HG03045 (cell line): ENCODE measurements around the gene LONRF2.
"Not testable (repeated sequence)": the region's sequence is repeated elsewhere in the genome, so short reads cannot be mapped to it uniquely, and the experiment has no call there.

ENCODE experiments used
- ATAC-seq: cut with Tn5 transposase; IDR thresholded peaks from one replicate; pipeline ENCODE4 v1.9.1; 2021; ENCODE audit warnings: mild to moderate bottlenecking, moderate library complexity; ENCODE audit not compliant: unreplicated experiment

The LONRF2 gene

DNA sequence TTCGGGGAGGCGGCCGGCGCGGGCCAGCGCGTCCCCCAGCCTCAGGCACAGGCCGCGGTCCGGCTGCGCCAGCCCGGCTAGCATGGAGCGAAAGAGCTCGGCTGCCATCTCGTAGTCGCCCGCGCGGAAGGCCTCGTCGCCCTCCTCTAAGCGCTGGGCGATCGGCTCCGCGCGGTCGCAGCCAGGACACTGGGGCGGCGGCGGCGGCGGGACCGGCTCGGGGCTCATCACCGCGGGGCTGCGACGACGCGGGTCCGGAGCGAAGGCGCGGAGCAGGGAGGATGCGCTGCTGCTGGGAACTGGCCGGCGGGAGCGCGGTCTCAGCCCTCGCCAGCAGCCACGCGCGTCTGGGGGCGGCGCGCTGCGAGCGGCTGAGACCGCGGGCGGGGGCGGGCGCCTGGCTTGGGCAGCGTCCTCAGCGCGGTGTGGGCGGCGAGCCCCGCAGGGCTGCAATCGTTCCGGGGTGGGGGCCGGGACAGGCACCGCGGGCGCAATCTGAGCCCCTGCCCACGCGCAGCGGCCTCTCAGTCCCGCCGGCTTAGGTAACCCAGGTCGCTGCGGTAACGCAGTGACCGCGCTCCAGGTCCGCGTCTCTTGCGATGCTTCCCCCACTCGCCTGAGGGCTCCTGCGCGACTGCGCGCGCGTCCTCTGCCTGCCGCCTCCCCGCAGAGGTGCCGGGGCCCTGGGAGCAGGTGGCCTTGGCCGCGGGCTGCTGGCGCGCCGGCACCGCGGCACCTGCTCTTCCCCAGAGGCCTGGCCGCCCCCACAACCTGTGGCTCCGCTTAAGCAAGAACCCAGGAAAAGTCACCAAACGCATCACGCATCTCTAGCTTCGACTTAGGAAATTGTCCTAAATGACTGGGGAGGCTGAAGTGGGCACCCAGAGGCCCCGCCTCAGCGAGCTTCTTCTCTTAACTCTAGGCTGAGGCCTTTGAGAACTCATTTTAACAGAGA, at the start of gene LONRF2:
LONRF2 (minus strand) TSS at position 636 of the 955 bp plus-strand sequence; CDS start at position 228, 408 bp downstream.
- ATAC-seq = no peak

DNA sequence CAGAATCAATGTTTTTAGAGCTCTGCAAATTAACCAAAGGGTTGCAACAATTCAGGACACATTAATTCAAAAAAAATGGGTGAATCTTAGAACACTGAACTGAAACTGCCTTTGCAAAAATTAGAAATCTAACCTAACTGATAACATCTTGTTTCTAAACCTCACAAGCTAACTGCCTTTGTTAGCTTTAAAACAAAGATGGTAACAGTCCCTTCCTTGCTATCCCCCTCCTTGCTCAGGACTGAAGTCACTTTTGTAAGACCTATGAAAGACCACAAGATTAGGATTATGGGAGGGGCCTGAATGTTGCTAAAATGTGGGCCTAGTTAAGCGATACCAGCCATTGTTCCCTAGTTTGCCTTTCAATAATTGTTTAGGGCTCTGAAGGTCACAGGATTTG, 44.9 kb upstream of the LONRF2 start:
- no peak for ATAC-seq

GRCh38 chr2:100365434-100365833, 43.1 kb upstream of the LONRF2 start:
- ATAC-seq = no peak

- ATAC-seq = not testable (repeated sequence)
Measured at GRCh38 chr2:100362269-100362668, 40.0 kb upstream of the LONRF2 start.

GRCh38 chr2:100359576-100359975, 37.3 kb upstream of the LONRF2 start:
- ATAC-seq = no peak

DNA sequence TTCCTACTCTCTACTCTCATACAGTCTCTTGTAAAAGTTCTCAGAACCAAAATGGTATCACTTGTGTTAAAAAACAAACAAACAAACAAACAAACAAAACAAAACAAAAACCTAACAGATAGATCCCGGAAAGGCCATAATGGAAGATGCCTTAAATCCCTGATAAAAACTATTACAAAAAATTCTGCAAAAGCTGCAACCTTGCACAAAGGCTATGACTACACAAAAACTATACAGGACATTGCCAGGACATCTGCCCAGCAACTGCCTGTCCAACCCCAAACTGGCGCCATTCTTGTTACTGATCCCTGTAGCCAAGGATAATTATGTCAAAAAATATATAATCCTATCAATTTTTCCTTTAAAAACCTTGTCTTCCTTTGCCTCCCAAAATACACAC, 36.3 kb upstream of the LONRF2 start:
- ATAC-seq = no peak

GRCh38 chr2:100352521-100352920, 30.2 kb upstream of the LONRF2 start:
- ATAC-seq = no peak

DNA sequence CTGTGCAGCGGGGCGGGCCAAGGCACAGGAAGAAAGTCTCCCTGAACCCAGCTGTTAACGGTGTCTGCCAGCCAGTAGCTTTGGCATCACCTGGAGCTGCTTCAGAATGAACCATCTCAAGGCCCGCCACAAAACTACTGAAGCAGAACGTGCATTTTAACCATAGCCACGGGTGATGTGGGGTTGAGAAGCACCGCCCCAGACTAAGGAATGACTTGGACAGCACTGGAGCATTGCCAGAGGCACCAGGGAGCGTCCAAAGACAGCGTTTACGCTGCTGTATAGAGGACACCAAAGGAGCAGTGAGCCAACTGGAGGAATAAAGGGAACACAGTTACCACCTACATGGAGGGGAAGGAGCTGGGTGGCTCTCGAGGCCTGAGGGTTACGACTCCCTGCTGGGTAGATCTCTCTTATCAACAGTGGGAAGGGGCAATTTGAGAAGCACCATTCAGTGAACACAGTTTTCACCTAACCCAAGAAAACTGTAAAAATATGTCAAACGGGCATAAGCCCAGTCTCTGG, 28.4 kb upstream of the LONRF2 start:
- ATAC-seq = no peak

DNA sequence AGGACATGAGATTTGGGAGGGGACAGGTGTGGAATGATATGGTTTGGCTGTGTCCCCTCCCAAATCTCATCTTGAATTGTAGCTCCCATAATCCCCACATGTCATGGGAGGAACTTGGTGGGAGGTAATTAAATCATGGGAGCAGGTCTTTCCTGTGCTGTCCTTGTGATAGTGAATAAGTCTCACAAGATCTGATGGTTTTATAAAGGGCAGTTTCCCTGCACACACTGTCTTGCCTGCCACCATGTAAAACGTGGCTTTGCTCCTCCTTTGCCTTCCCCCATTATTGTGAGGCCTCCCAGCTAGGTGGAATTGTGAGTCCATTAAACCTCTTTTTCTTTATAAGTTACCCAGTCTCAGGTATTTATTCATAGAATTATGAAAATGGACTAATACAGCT, 22.8 kb upstream of the LONRF2 start:
- not testable (repeated sequence) for ATAC-seq

- ATAC-seq = no peak
Measured at GRCh38 chr2:100344433-100344832, 22.1 kb upstream of the LONRF2 start.

DNA sequence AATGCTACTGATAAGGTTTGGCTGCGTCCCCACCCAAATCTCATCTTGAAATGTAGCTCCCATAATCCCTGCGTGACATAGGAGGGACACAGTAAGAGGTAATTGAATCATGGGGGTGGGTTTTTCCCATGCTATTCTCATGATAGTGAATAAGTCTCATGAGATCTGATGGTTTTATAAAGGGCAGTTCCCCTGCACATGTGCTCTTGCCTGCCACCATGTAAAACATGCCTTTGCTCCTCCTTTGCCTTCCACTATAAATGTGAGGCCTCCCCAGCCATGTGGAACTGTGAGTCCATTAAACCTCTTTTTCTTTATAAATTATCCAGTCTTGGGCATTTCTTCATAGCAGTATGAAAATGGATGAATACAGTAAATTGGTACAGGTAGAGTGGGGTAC, 20.2 kb upstream of the LONRF2 start:
- not testable (repeated sequence) for ATAC-seq

DNA sequence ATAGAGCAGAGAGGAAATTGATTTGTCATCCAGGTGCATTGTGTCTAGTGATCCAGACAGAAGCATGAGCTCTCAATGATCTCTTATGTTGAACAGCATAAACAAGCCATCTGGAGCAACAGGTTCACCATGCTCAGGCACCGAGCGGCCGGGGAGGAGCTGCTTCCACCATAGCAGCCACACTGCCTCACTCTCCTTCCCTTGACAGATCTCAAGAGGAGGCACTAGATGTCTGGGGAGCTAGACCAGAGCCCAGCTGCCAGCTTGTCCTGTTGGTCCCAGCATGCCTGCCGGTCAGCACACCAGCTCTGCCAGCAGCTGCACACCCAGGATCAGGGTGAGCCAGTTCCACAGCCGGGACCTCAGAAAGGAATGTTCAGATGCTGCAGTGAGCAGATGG, 17.5 kb upstream of the LONRF2 start:
- ATAC-seq = no peak

GRCh38 chr2:100334929-100335328, 12.6 kb upstream of the LONRF2 start:
- ATAC-seq = no peak

- no peak for ATAC-seq
Measured at GRCh38 chr2:100327742-100328141, 5.4 kb upstream of the LONRF2 start.

DNA sequence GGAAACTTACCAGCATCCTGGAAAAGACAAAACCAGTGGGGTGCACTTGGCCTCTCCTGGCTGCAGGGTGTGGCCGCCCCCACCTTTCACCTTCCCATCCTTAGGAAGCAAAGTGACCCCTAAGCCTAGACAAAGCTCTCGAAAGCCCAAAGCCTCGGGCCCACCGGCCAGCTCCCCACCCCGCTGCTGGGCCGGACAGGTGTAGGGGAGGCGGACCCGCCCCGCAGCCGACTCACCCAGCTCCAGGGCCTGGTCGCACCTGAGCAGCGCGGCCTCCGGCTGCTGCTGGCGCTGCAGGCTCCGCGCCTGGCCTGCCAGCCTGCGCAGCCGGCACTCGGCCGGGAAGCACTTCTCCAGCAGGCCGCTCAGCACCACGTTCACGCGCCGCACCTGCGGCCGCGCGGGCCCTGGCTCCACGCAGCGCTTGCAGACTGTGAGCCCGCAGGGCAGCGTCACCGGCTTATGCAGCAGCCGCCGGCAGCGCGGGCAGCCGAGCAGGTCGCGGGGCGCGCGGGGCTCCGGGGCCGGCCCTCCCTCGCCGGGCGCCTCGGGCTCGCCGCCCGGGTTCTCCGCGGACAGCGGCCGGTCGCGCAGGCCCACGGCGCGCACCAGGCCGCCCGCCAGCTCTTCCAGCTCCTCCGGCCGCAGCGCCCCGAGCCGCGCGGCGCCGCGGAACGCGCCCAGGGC, 979 bp downstream of the LONRF2 start:
- ATAC-seq = no peak

GRCh38 chr2:100320547-100321178, 1.6 kb downstream of the LONRF2 start:
- ATAC-seq = no peak

- no peak for ATAC-seq
Measured at GRCh38 chr2:100317634-100318033, 4.7 kb downstream of the LONRF2 start.

DNA sequence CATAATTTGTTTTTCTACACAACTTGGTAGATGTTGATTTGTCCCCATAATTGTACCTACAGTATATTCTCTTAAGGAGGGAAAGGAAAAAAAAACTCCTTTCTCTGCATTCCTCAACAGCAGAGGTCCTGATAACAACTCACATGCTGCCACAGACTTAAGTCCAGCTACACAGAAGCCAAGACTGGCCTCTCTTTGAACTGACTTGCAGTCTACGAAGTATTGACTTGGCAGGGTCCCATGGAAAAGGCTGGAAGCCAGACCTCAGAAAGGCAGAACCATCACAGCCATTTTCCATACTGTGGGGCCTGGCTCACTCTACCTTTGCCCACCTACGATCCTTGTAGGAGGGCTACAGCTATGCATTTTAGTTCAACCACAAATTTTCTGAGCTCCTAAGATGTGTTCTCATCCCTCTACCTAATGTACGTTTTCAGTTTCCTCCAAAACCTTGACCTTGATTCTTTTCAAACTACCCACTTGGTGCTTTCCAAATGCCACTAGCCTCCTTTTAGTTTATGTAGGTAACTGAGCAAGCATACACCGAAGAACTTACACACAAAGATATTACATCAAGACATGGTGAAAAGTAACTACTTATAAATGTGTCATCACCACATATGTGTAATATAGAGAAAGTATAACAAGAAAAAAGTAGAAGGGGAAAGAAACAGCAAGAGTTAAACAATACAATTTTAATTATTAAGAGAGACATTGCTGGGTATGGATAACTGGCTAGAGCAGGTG, 12.2 kb downstream of the LONRF2 start:
- no peak for ATAC-seq

DNA sequence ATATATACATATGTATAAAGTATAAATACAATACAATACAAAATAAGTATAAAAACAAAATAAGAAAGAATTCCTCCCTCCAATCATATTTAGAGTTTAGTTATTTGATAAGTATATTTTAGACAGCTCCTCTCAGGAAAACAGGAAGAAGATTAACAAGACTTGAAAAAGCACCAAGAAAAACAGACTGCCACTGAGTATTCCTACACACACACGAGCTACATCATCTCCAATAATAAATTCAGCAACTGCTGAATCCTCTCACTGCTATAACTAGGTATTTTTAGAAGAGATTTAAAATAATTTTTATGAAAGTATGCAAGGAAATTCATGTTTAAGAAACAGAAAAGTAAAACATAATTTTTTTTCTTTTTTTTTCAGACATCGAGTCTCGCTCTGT, 13.0 kb downstream of the LONRF2 start:
- ATAC-seq = no peak

- no peak for ATAC-seq
Measured at GRCh38 chr2:100303744-100304143, 18.6 kb downstream of the LONRF2 start.

GRCh38 chr2:100302585-100302892, 19.8 kb downstream of the LONRF2 start:
- no peak for ATAC-seq
